Measurements from ENCODE around the gene SLN.

Gene SLN

GRCh38 chr11:107679255-107680024 is 32.4 kb downstream of the SLN start:
- no peak overlapping the region for H3K27ac ChIP-seq (ENCODE audit: low read length)
- H3K36me3 ChIP-seq (replicated peaks; ENCODE audit: insufficient read depth, low read length): no peaks in the 10 kb centered on the region
- H3K4me1 ChIP-seq (ENCODE audit: low read length): peaks cover 6% of the 10 kb centered on the region; the same call in 1 of the 2 replicates
- no peak overlapping the region for H3K4me3 ChIP-seq (ENCODE audit: low read length)
- no peaks in the 10 kb centered on the region for H3K79me2 ChIP-seq (ENCODE audit: low read length)
- H3K27me3 ChIP-seq (replicated peaks; ENCODE audit: insufficient read depth, low read length): no peaks in the 10 kb centered on the region
- DNase-seq: no peak
- H3F3A ChIP-seq (ENCODE audit: insufficient read depth, low read length): peaks cover 4% of the 10 kb centered on the region; the same call in 1 of the 2 replicates
- H3K9ac ChIP-seq (ENCODE audit: low read length): no peak overlapping the region
- H4K20me1 ChIP-seq (ENCODE audit: insufficient read depth, low read length): no peaks in the 10 kb centered on the region
- no peak overlapping the region for H3K4me2 ChIP-seq (ENCODE audit: low read depth, low read length)
- no peaks in the 10 kb centered on the region for H3K9me2 ChIP-seq (replicated peaks; ENCODE audit: insufficient read depth, low read length)
- no peak for TF ChIP-seq EZH2 (optimal IDR thresholded peaks at IDR 0.05; ENCODE audit: low read depth, low read length)
- no peak overlapping the region for H2AFZ ChIP-seq (ENCODE audit: low read length)
- H3K9me3 ChIP-seq (replicated peaks; ENCODE audit: insufficient read depth, low read length): no peaks in the 10 kb centered on the region

GRCh38 chr11:107678632-107678971 is 33.3 kb downstream of the SLN start:
- no peak for DNase-seq
- H3K9ac ChIP-seq (ENCODE audit: low read length): no peak overlapping the region
- TF ChIP-seq EZH2phosphoT487 (IDR thresholded peaks at IDR 0.05; ENCODE audit: low read length): no peak
- TF ChIP-seq, protein P1, sequence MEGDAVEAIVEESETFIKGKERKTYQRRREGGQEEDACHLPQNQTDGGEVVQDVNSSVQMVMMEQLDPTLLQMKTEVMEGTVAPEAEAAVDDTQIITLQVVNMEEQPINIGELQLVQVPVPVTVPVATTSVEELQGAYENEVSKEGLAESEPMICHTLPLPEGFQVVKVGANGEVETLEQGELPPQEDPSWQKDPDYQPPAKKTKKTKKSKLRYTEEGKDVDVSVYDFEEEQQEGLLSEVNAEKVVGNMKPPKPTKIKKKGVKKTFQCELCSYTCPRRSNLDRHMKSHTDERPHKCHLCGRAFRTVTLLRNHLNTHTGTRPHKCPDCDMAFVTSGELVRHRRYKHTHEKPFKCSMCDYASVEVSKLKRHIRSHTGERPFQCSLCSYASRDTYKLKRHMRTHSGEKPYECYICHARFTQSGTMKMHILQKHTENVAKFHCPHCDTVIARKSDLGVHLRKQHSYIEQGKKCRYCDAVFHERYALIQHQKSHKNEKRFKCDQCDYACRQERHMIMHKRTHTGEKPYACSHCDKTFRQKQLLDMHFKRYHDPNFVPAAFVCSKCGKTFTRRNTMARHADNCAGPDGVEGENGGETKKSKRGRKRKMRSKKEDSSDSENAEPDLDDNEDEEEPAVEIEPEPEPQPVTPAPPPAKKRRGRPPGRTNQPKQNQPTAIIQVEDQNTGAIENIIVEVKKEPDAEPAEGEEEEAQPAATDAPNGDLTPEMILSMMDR (IDR thresholded peaks at IDR 0.05; ENCODE audit: low read length): no peak
- TF ChIP-seq EZH2 (optimal IDR thresholded peaks at IDR 0.05; ENCODE audit: low read depth, low read length): no peak
- H3K4me2 ChIP-seq (ENCODE audit: low read depth, low read length): no peak overlapping the region
- H3K9me2 ChIP-seq (replicated peaks; ENCODE audit: insufficient read depth, low read length): no peaks in the 10 kb centered on the region
- H3K36me3 ChIP-seq (replicated peaks; ENCODE audit: insufficient read depth, low read length): no peaks in the 10 kb centered on the region
- no peaks in the 10 kb centered on the region for H3K9me3 ChIP-seq (replicated peaks; ENCODE audit: insufficient read depth, low read length)
- H3F3A ChIP-seq (ENCODE audit: insufficient read depth, low read length): peaks cover 4% of the 10 kb centered on the region; the same call in 1 of the 2 replicates
- H3K27me3 ChIP-seq (replicated peaks; ENCODE audit: insufficient read depth, low read length): no peaks in the 10 kb centered on the region
- H4K20me1 ChIP-seq (ENCODE audit: insufficient read depth, low read length): no peaks in the 10 kb centered on the region
- no peak overlapping the region for H3K27ac ChIP-seq (ENCODE audit: low read length)
- H3K4me3 ChIP-seq (ENCODE audit: low read length): no peak overlapping the region
- H3K4me1 ChIP-seq (ENCODE audit: low read length): peaks cover 6% of the 10 kb centered on the region; the same call in 1 of the 2 replicates
- no peak overlapping the region for H2AFZ ChIP-seq (ENCODE audit: low read length)
- no peaks in the 10 kb centered on the region for H3K79me2 ChIP-seq (ENCODE audit: low read length)

- no peaks in the 10 kb centered on the region for H3K79me2 ChIP-seq (ENCODE audit: low read length)
- no peak for TF ChIP-seq EZH2 (optimal IDR thresholded peaks at IDR 0.05; ENCODE audit: low read depth, low read length)
- no peak for TF ChIP-seq EZH2phosphoT487 (IDR thresholded peaks at IDR 0.05; ENCODE audit: low read length)
- TF ChIP-seq, protein P1 (IDR thresholded peaks at IDR 0.05; ENCODE audit: low read length): no peak
These were observed 33.8 kb downstream of the SLN start for GRCh38 chr11:107677924-107678631.

More at GRCh38 chr11:107677924-107678631, 33.8 kb downstream of the SLN start:
- H3K9ac ChIP-seq (ENCODE audit: low read length): no peak overlapping the region
- no peaks in the 10 kb centered on the region for H3K27me3 ChIP-seq (replicated peaks; ENCODE audit: insufficient read depth, low read length)
- no peaks in the 10 kb centered on the region for H3K36me3 ChIP-seq (replicated peaks; ENCODE audit: insufficient read depth, low read length)
- peaks cover 6% of the 10 kb centered on the region; the same call in 1 of the 2 replicates for H3K4me1 ChIP-seq (ENCODE audit: low read length)
- no peak overlapping the region for H3K27ac ChIP-seq (ENCODE audit: low read length)
- no peaks in the 10 kb centered on the region for H4K20me1 ChIP-seq (ENCODE audit: insufficient read depth, low read length)
- H3K4me3 ChIP-seq (ENCODE audit: low read length): no peak overlapping the region
- H3K4me2 ChIP-seq (ENCODE audit: low read depth, low read length): no peak overlapping the region
- DNase-seq: no peak
- H3K9me2 ChIP-seq (replicated peaks; ENCODE audit: insufficient read depth, low read length): no peaks in the 10 kb centered on the region
- no peak overlapping the region for H2AFZ ChIP-seq (ENCODE audit: low read length)
- H3F3A ChIP-seq (ENCODE audit: insufficient read depth, low read length): peaks cover 4% of the 10 kb centered on the region; the same call in 1 of the 2 replicates
- no peaks in the 10 kb centered on the region for H3K9me3 ChIP-seq (replicated peaks; ENCODE audit: insufficient read depth, low read length)

Data from MM.1S (cell line).